Prostate gland (tissue), 2 donors: ENCODE measurements around the gene TOMM7.

Source experiments
- POLR2A ChIP-seq: fragments of 450-650 bp; IDR thresholded peaks from one replicate; pipeline ENCODE4 v1.6.1; 2016; ENCODE audit warnings: antibody characterized with exemption, mild to moderate bottlenecking
- TF ChIP-seq, protein P1 (sequence below), 4 experiments: fragments of 200-600 bp in 2 of 4; fragments of 450-650 bp in 2 of 4; sonication (generic) in 2 of 4; IDR thresholded peaks; 1 replicate in 3 of 4; 2 replicates in 1 of 4; pipeline ENCODE4 v1.5.1; 2016 to 2019; ENCODE audit warnings: antibody characterized with exemption in 4 of 4, mild to moderate bottlenecking in 2 of 4, moderate library complexity in 2 of 4

DNA sequence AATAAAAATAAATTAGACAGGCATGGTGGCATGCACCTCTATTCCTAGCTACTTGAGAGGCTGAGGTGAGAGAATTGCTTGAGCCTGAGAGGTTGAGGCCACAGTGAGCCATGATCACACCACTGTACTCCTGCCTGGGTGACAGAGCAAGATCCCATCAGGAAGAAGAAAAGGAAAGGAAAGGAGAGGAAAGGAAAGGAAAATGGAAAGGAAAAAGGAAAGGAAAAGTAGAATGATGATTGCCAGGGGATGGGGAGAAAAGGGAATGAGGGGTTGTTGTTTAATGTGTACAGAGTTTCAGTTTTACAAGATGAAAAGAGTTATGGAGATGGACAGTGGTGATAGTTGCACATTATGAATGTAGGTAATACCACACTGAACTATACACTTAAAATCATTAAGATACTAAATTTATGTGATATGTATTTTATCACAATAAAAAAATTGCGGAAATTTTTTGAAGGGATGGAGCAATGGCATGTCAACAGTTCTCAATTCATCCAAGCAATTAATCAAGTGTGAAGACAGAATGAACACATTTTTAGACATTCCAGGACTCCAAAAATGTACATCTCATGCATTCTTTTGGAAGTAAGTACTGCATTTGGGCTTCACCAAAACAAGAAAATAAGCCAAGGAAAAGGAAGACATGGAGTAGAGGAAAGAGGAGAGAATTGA lies 51.3 kb downstream of the TOMM7 start:
- TF ChIP-seq POLR2A = no peak
- TF ChIP-seq, protein P1, sequence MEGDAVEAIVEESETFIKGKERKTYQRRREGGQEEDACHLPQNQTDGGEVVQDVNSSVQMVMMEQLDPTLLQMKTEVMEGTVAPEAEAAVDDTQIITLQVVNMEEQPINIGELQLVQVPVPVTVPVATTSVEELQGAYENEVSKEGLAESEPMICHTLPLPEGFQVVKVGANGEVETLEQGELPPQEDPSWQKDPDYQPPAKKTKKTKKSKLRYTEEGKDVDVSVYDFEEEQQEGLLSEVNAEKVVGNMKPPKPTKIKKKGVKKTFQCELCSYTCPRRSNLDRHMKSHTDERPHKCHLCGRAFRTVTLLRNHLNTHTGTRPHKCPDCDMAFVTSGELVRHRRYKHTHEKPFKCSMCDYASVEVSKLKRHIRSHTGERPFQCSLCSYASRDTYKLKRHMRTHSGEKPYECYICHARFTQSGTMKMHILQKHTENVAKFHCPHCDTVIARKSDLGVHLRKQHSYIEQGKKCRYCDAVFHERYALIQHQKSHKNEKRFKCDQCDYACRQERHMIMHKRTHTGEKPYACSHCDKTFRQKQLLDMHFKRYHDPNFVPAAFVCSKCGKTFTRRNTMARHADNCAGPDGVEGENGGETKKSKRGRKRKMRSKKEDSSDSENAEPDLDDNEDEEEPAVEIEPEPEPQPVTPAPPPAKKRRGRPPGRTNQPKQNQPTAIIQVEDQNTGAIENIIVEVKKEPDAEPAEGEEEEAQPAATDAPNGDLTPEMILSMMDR (IDR thresholded peaks at IDR 0.05) = no peak
